ENCODE results near the gene RALGDS. TPM values are rescaled to one million over a fixed set of nuclear protein-coding genes. Genes with fewer than 3 reads are reported as not detected.
"Not testable (repeated sequence)": the region's sequence is repeated elsewhere in the genome, so short reads cannot be mapped to it uniquely, and the experiment has no call there.

The RALGDS gene
- 10 to 100 TPM; 27.6 to 28.3 TPM for total RNA-seq
- long read RNA-seq, donor 1, partial matches to known transcripts: 3 of 12 reads
- long read RNA-seq, donor 1, other reads (novel, unspliced or antisense): 4 of 12 reads
- long read RNA-seq, donor 2, partial matches to known transcripts: 9 of 19 reads
- long read RNA-seq, donor 2, other reads (novel, unspliced or antisense): 2 of 19 reads

- intact Hi-C loops (cut with DNase I): no loop called here
- DNase-seq (ENCODE audit: low spot score): peak; percentile 97
Observed at GRCh38 chr9:133121198-133121914, at the start of gene RALGDS. TSS of gene RALGDS (minus strand) at chr9:133121240. CDS start at chr9:133121154, 86 bp downstream.

- intact Hi-C loops (cut with DNase I): no loop called here
- peak; percentile 47 for DNase-seq (ENCODE audit: low spot score)
Observed at GRCh38 chr9:133170716-133171115, 49.7 kb upstream of the RALGDS start.

DNA sequence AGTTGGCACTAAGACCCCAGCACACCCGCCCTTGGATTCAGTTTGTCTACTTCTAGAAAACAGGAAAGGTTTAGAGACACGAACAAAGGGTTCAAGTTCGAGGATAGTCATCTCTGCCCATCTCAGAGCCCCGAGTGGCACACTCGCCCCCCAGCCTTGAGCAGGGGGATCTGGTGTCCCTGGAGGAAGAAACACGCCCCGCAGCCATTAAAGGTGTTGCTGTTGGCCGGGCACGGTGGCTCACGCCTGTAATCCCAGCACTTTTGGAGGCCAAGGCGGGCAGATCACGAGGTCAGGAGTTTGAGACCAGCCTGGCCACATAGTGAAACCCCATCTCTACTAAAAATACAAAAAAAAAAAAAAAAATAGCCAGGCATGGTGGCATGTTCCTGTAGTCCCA, 48.6 kb upstream of the RALGDS start:
- intact Hi-C loops (cut with DNase I): not testable (repeated sequence)

GRCh38 chr9:133169102-133169501, 48.1 kb upstream of the RALGDS start:
- peak; percentile 36 for DNase-seq (ENCODE audit: low spot score)
- intact Hi-C loops (cut with DNase I): no loop called here

More for the DNA sequence above, 48.6 kb upstream of the RALGDS start:
- peak; percentile 56 for DNase-seq (ENCODE audit: low spot score)

GRCh38 chr9:133168432-133168831, 47.4 kb upstream of the RALGDS start:
- DNase-seq (ENCODE audit: low spot score): no peak
- intact Hi-C loops (cut with DNase I): no loop called here

- peak; percentile 51 for DNase-seq (ENCODE audit: low spot score)
Observed at GRCh38 chr9:133167769-133168168, 46.7 kb upstream of the RALGDS start.

GRCh38 chr9:133167096-133167730, 46.2 kb upstream of the RALGDS start:
- intact Hi-C loops (cut with DNase I): no loop called here
- peak; percentile 68 for DNase-seq (ENCODE audit: low spot score)

More at GRCh38 chr9:133167769-133168168, 46.7 kb upstream of the RALGDS start:
- intact Hi-C loops (cut with DNase I): no loop called here

GRCh38 chr9:133166392-133166791, 45.4 kb upstream of the RALGDS start:
- peak; percentile 76 for DNase-seq (ENCODE audit: low spot score)
- intact Hi-C loops (cut with DNase I): no loop called here

DNA sequence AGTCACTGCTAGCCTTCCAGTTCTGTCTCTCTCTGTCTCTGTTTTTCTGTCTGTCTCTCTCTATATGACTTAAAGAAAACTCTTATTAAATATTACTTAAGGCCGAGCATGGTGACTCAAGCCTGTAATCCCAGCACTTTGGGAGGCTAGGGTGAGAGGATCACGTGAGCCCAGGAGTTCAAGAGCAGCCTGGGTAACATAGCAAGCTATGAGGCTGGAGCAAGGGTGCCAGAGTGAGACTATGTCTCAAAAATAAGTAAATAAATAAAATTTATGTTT, 44.4 kb upstream of the RALGDS start:
- intact Hi-C loops (cut with DNase I): no loop called here
- peak; percentile 9 for DNase-seq (ENCODE audit: low spot score)

DNA sequence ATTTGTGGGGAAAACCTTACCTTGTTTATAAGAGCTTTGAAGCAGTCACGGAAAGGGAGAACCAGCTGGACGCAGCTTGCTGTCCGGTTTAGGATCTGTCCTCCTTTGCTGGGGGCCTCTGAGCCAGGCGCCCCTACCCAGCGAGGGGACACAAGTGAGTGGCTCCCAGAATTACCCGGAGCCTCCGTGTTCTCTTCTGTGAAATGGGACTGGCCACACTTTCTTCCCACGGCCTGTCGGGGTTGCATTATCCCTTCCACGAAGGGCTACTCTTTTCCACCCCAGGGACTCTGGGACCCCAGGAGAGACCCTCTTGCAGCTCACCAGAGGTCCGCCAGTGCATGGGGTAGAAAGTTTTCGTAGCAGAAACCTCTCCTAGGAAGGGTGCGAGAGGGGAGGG, 43.2 kb upstream of the RALGDS start:
- intact Hi-C loops (cut with DNase I): no loop called here
- DNase-seq (ENCODE audit: low spot score): no peak

DNA sequence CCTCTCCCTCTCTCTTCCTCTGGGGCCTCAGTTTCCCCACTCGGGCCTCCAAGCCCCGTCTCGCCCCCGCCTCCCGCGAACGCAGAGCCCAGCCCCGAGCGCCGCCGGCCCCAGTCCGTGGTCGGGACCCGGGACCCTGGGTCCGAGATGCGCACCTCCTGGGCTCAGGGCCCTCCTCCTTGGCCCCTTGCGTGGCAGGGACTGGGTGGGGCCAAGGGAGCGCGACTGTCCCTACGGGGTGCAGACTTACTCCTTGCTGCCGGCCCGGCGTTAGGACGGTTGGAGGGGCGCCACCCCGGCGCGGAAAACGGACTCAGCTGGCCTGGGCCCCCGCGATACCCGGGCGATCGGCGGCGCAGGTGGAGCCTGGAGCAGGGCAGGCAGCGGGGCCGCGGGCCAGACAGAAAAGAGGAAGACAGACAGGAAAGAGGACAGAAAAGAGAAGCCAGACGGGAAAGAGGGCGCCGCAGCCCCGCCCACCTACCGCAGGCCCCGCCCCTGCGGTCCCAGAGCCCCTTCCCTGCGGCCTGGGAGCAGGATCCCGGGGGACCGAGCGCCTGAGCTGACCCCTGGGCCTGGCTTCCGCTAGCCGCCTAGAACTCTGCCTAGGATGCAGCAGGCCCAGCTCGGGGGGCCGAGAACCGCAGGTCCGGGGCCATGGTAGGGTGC, 42.6 kb upstream of the RALGDS start, which contains the start of gene GBGT1:
Gene GBGT1 (minus strand): TSS at position 411 of the 669 bp plus-strand sequence. CDS start 1,502 bp downstream, outside the sequence.
- intact Hi-C loops (cut with DNase I): no loop called here
- DNase-seq (ENCODE audit: low spot score): peak; percentile 92

- intact Hi-C loops (cut with DNase I): no loop called here
- DNase-seq (ENCODE audit: low spot score): peak; percentile 80
Observed at GRCh38 chr9:133162861-133163503, 41.9 kb upstream of the RALGDS start.

GRCh38 chr9:133161547-133161950, 40.5 kb upstream of the RALGDS start:
- DNase-seq (ENCODE audit: low spot score): peak; percentile 50
- intact Hi-C loops (cut with DNase I): no loop called here

GRCh38 chr9:133160742-133161546, 39.9 kb upstream of the RALGDS start:
- intact Hi-C loops (cut with DNase I): no loop called here
- DNase-seq (ENCODE audit: low spot score): peak; percentile 87

DNA sequence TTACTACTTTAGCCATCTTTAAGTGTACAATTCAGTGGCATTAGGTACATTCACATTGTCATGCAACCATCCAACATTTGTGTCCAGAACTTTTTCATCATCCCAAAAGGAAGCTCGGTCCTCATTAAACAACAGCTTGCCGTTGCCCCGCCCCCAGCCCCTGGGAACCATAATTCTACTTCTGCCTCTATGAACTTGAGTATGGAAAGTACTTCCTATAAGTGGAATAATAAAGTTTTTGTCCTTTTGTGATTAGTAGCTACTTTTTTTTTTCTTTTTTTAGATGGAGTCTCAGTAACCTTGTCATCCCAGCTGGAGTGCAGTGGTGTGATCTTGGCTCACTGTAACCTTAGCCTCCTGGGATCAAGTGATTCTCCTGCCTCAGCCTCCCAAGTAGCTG, 37.7 kb upstream of the RALGDS start:
- peak; percentile 24 for DNase-seq (ENCODE audit: low spot score)
- intact Hi-C loops (cut with DNase I): loop anchor here in 1 of 2 donors (5.0 kb wide), 1 partner anchor 1636 kb away; no protein-coding TSS in a partner anchor

DNA sequence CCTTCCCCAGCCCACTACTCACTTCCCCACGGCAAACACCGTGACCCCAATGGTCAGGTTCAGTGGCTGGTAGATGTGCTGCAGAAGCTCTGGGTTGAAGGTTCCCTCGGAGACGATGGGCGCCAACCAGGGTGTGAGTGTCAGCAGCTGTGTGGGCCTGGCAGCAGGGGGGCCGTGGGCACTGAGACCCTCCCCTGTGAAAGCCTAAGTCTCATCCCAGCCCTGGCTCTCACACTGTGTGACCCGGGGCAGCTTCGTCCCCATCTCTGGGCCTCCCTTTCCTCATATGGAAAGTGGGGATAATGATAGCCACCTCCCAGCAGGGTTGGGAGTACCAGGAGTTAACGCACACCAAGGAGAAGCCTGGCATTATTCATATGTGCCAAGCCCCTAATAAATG, 34.1 kb upstream of the RALGDS start:
- DNase-seq (ENCODE audit: low spot score): peak; percentile 64
- intact Hi-C loops (cut with DNase I): loop anchor here in 1 of 2 donors (5.0 kb wide), 1 partner anchor 1633 kb away; no protein-coding TSS in a partner anchor

DNA sequence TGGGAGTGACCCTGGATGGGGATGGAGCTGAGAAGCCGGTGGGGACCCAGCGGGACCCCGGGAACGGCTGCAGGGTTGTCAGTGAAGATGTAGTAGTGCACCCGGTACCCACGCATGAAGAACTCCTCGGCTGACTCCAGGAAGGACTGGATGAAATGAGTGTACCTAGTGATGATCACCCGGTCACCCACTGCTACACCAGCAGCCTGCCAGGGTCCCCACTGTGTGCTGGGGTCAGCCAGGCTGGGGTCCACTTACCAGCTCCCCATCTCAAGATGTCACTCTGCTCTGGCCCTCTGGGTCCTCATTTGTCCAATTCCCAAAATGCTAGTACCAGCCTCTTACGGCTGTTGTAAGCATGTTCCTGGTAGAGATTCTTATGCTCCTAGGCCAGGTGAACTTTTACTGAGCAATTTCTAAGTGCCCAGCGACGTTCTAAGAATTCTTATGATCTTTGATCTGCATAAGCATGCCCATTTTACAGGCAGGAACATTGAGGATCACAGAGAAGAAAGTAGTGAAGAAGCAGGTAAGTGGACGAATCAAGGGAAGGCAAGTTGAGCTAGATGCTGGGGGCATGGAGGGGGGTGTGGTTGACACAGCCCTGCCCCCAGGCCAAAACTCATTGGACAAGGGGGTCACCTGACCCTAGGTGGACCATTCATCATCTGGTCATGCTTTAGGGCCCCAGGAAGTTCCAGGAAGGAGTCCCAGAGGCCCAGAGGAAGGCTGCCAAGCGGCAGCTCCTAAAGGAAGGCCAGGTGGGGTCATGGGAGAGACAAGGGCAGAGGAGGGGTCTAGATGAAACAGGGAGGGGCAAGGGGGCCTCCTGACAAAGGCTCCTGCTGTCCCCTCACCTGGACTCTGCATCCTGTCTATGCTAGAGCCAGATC, 33.3 kb upstream of the RALGDS start:
- DNase-seq (ENCODE audit: low spot score): peak; percentile 40
- intact Hi-C loops (cut with DNase I): no loop called here
